ENCODE results near the gene KIAA0040. TPM values are rescaled to one million over a fixed set of nuclear protein-coding genes. Genes with fewer than 3 reads are reported as not detected.

The KIAA0040 gene
- total RNA-seq, 1 donor = 1.1 TPM

- Histone ChIP-seq H3K4me1 (ENCODE audit: insufficient read depth, low read length) (peaks cover 10% of the 10 kb centered on the region), H3K4me2 (ENCODE audit: insufficient read depth, low read length) (no peak overlapping the region), H3K4me3 (ENCODE audit: insufficient read depth, low read length) (no peak overlapping the region), H3K9me3 (ENCODE audit: low read depth, low read length) (no peaks in the 10 kb centered on the region), H2AFZ (ENCODE audit: low read length) (no peak overlapping the region), H3K79me2 (ENCODE audit: insufficient read depth, low read length) (no peaks in the 10 kb centered on the region), H3K36me3 (ENCODE audit: insufficient read depth, low read length) (no peaks in the 10 kb centered on the region), H4K20me1 (ENCODE audit: insufficient read depth, low read length) (no peaks in the 10 kb centered on the region), H3K27me3 (ENCODE audit: insufficient read depth, low read length) (no peaks in the 10 kb centered on the region), H3K27ac (ENCODE audit: low read depth, low read length) (no peak overlapping the region)
- no peak for DNase-seq (ENCODE audit: insufficient read length, low spot score, missing footprints)
- TF ChIP-seq, protein P1, sequence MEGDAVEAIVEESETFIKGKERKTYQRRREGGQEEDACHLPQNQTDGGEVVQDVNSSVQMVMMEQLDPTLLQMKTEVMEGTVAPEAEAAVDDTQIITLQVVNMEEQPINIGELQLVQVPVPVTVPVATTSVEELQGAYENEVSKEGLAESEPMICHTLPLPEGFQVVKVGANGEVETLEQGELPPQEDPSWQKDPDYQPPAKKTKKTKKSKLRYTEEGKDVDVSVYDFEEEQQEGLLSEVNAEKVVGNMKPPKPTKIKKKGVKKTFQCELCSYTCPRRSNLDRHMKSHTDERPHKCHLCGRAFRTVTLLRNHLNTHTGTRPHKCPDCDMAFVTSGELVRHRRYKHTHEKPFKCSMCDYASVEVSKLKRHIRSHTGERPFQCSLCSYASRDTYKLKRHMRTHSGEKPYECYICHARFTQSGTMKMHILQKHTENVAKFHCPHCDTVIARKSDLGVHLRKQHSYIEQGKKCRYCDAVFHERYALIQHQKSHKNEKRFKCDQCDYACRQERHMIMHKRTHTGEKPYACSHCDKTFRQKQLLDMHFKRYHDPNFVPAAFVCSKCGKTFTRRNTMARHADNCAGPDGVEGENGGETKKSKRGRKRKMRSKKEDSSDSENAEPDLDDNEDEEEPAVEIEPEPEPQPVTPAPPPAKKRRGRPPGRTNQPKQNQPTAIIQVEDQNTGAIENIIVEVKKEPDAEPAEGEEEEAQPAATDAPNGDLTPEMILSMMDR (IDR thresholded peaks at IDR 0.05; ENCODE audit: extremely low read depth, low read depth, low read length) = no peak
These were observed 61.9 kb downstream of the KIAA0040 start for GRCh38 chr1:175130649-175131045.

DNA sequence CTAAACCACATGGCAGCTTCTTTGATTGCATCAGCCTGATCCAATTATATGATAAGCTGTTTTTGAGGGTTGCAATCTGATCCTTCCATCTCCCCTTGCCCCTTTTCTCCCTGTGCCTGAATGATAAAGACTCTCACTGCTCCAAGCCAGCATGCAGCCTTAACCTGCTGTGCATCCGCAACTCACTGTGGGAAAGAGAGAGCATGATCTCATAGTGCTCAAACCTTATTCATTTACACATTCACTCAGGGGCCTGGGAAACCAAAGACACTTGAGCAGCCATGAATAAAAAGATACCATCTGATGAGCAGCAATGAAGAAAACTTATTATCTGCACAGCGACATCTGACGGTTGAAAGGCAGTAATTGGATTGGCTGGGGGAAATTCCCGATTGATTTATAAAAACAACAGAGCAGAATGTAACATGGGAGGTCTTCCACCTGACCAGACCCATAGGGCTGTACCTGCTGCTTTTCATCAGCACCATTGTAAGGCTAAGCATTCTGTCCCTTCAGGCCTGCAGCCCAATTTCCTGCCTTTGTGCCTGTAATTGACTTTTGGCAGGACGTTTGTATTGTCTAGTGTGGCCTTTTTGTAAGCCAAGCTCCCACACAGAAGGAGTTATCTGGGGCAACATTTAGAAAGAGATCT lies 62.5 kb downstream of the KIAA0040 start:
- DNase-seq (ENCODE audit: insufficient read length, low spot score, missing footprints) = no peak
- Histone ChIP-seq H4K20me1 (ENCODE audit: insufficient read depth, low read length) (no peaks in the 10 kb centered on the region), H3K36me3 (ENCODE audit: insufficient read depth, low read length) (no peaks in the 10 kb centered on the region), H2AFZ (ENCODE audit: low read length) (no peak overlapping the region), H3K79me2 (ENCODE audit: insufficient read depth, low read length) (no peaks in the 10 kb centered on the region), H3K9me3 (ENCODE audit: low read depth, low read length) (no peaks in the 10 kb centered on the region), H3K4me3 (ENCODE audit: insufficient read depth, low read length) (no peak overlapping the region), H3K27me3 (ENCODE audit: insufficient read depth, low read length) (no peaks in the 10 kb centered on the region), H3K27ac (ENCODE audit: low read depth, low read length) (no peak overlapping the region), H3K4me1 (ENCODE audit: insufficient read depth, low read length) (peaks cover 10% of the 10 kb centered on the region), H3K4me2 (ENCODE audit: insufficient read depth, low read length) (no peak overlapping the region)
- TF ChIP-seq, protein P1 (IDR thresholded peaks at IDR 0.05; ENCODE audit: extremely low read depth, low read depth, low read length) = no peak

GRCh38 chr1:175129644-175129996 lies 63.0 kb downstream of the KIAA0040 start:
- no peak for DNase-seq (ENCODE audit: insufficient read length, low spot score, missing footprints)
- Histone ChIP-seq H3K79me2 (ENCODE audit: insufficient read depth, low read length) (no peaks in the 10 kb centered on the region), H3K4me1 (ENCODE audit: insufficient read depth, low read length) (peaks cover 10% of the 10 kb centered on the region)

DNA sequence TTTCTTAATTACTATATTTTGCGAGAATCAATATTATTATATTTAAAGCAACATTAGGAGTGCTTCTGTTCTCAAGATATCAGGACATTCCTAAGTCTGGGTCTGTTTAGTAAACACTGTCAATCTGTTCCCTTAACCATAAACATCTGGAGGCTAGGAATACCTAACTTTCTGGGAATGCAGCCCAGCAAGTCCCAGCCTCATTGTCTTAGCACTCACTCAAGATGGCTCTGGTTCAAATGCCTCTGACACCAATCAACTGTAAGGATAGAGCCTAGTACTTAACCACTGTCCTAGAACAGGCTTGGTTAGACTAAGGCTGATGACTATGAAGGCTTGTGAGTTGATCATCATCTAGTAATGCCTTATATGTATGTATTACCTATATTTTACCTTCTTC lies 63.4 kb downstream of the KIAA0040 start:
- no peaks in the 10 kb centered on the region for H3K79me2 ChIP-seq (ENCODE audit: insufficient read depth, low read length)
- no peak for DNase-seq (ENCODE audit: insufficient read length, low spot score, missing footprints)
- no peak overlapping the region for H2AFZ ChIP-seq (ENCODE audit: low read length)
- no peaks in the 10 kb centered on the region for H3K27me3 ChIP-seq (ENCODE audit: insufficient read depth, low read length)
- H3K9me3 ChIP-seq (ENCODE audit: low read depth, low read length) = no peaks in the 10 kb centered on the region
- TF ChIP-seq, protein P1 (IDR thresholded peaks at IDR 0.05; ENCODE audit: extremely low read depth, low read depth, low read length) = no peak
- H3K36me3 ChIP-seq (ENCODE audit: insufficient read depth, low read length) = no peaks in the 10 kb centered on the region
- H3K4me3 ChIP-seq (ENCODE audit: insufficient read depth, low read length) = no peak overlapping the region
- H3K4me1 ChIP-seq (ENCODE audit: insufficient read depth, low read length) = peaks cover 10% of the 10 kb centered on the region
- no peaks in the 10 kb centered on the region for H4K20me1 ChIP-seq (ENCODE audit: insufficient read depth, low read length)
- no peak overlapping the region for H3K27ac ChIP-seq (ENCODE audit: low read depth, low read length)
- H3K4me2 ChIP-seq (ENCODE audit: insufficient read depth, low read length) = no peak overlapping the region

More at GRCh38 chr1:175129644-175129996, 63.0 kb downstream of the KIAA0040 start:
- Histone ChIP-seq H3K4me3 (ENCODE audit: insufficient read depth, low read length) (no peak overlapping the region), H3K9me3 (ENCODE audit: low read depth, low read length) (no peaks in the 10 kb centered on the region), H4K20me1 (ENCODE audit: insufficient read depth, low read length) (no peaks in the 10 kb centered on the region), H3K27me3 (ENCODE audit: insufficient read depth, low read length) (no peaks in the 10 kb centered on the region), H3K27ac (ENCODE audit: low read depth, low read length) (no peak overlapping the region), H3K36me3 (ENCODE audit: insufficient read depth, low read length) (no peaks in the 10 kb centered on the region), H2AFZ (ENCODE audit: low read length) (no peak overlapping the region), H3K4me2 (ENCODE audit: insufficient read depth, low read length) (no peak overlapping the region)
- TF ChIP-seq, protein P1 (IDR thresholded peaks at IDR 0.05; ENCODE audit: extremely low read depth, low read depth, low read length) = no peak

Measured in osteoblast (primary cell).